OCI-LY7 (cell line): Measurements from ENCODE around the gene TMEM255B. TPM values are rescaled to one million over a fixed set of nuclear protein-coding genes. Genes with fewer than 3 reads are reported as not detected.
"Not testable (repeated sequence)": the region's sequence is repeated elsewhere in the genome, so short reads cannot be mapped to it uniquely, and the experiment has no call there.

Experiments
- BruUV-seq: library from RNA; stranded (reverse); fragments of 400-500 nt; replicated peaks from 2 replicates; lab custom pipeline; 2021; lab: Mats Ljungman, UMichigan
- CTCF ChIA-PET: fragments of 300-600 bp; sonication (Branson Sonifier 250); formaldehyde crosslinking; loops from one replicate; lab custom pipeline; 2022; ENCODE audit warnings: antibody characterized with exemption; ENCODE audit not compliant: unreplicated experiment; lab: Charles Lee
- POLR2A ChIA-PET: fragments of 300-600 bp; sonication (Branson Sonifier 250); formaldehyde crosslinking; loops from one replicate; lab custom pipeline; 2022; ENCODE audit warnings: antibody characterized with exemption; lab: Charles Lee
- DNase-seq: peaks from one replicate; pipeline ENCODE4 v3.0.0-alpha.2; 2015; ENCODE audit warnings: low spot score
- H2AFZ ChIP-seq: fragments of 200-600 bp; sonication (generic), shearing (Covaris generic); 2 replicates; pipeline ENCODE4 v1.6.1; 2014; ENCODE audit warnings: mild to moderate bottlenecking, antibody characterized with exemption, low read length, moderate library complexity
- H3K27ac ChIP-seq: fragments of 200-600 bp; sonication (generic); 2 replicates; pipeline ENCODE4 v1.5.1; 2014; ENCODE audit warnings: mixed run types, low read depth, mild to moderate bottlenecking, moderate library complexity, low read length, inconsistent platforms; ENCODE audit not compliant: poor library complexity, severe bottlenecking
- H3K36me3 ChIP-seq: fragments of 200-600 bp; sonication (generic); 2 replicates; pipeline ENCODE4 v1.6.1; 2014; ENCODE audit warnings: mild to moderate bottlenecking, antibody characterized with exemption, low read length, moderate library complexity, mixed read lengths; ENCODE audit not compliant: insufficient read depth
- H3K4me1 ChIP-seq: fragments of 200-600 bp; sonication (generic); 2 replicates; pipeline ENCODE4 v1.5.1; 2014; ENCODE audit warnings: mild to moderate bottlenecking, low read length; ENCODE audit not compliant: insufficient read depth, poor library complexity, severe bottlenecking
- H3K4me2 ChIP-seq: fragments of 200-600 bp; sonication (generic); 2 replicates; pipeline ENCODE4 v1.6.1; 2014; ENCODE audit warnings: mild to moderate bottlenecking, low read length
- H3K4me3 ChIP-seq: fragments of 200-600 bp; sonication (generic); 2 replicates; pipeline ENCODE4 v1.5.1; 2014; ENCODE audit warnings: mild to moderate bottlenecking, low read depth, low read length; ENCODE audit not compliant: poor library complexity, severe bottlenecking
- H3K79me2 ChIP-seq: fragments of 200-600 bp; sonication (generic); 2 replicates; pipeline ENCODE4 v1.6.1; 2016; ENCODE audit warnings: low read depth, mild to moderate bottlenecking, low read length, moderate library complexity, mixed read lengths; ENCODE audit not compliant: insufficient read depth
- H3K9me2 ChIP-seq: fragments of 200-600 bp; sonication (generic); 2 replicates; pipeline ENCODE4 v1.6.1; 2016; ENCODE audit warnings: mild to moderate bottlenecking, low read length, mixed read lengths; ENCODE audit not compliant: insufficient read depth
- H3K9me3 ChIP-seq: fragments of 200-600 bp; sonication (generic); 2 replicates; pipeline ENCODE4 v1.6.1; 2014; ENCODE audit warnings: mild to moderate bottlenecking, mixed run types, low read length, mixed read lengths
- H4K20me1 ChIP-seq: fragments of 200-600 bp; sonication (generic); 2 replicates; pipeline ENCODE4 v1.6.1; 2014; ENCODE audit warnings: mild to moderate bottlenecking, antibody characterized with exemption, low read length, moderate library complexity, mixed read lengths; ENCODE audit not compliant: insufficient read depth
- CTCF ChIP-seq: fragments of 200-600 bp; sonication (generic); conservative IDR thresholded peaks from 2 replicates; pipeline ENCODE4 v1.5.1; 2014; ENCODE audit warnings: mild to moderate bottlenecking, antibody characterized with exemption, low read length, moderate library complexity, mixed read lengths
- EZH2phosphoT487 ChIP-seq: fragments of 200-600 bp; sonication (generic); IDR thresholded peaks from 2 replicates; pipeline ENCODE4 v1.6.1; 2018; ENCODE audit warnings: low read depth, borderline replicate concordance, mild to moderate bottlenecking, mixed run types, antibody characterized with exemption, low read length, moderate library complexity, mixed read lengths
- intact Hi-C: fragments of 100-400 bp; cut with micrococcal nuclease; formaldehyde crosslinking; loops from one replicate; pipeline ENCODE4 v1.10.0; 2022; ENCODE audit not compliant: unreplicated experiment
- total RNA-seq, 2 experiments: library from RNA; depleted of rRNA in 1 of 2; stranded (reverse); fragments of >200 nt in 1 of 2; shearing (Covaris generic) in 1 of 2; gene quantifications; 2 replicates each; pipeline ENCODE4 v1.2.3, GENCODE V29; 2014 to 2022

TMEM255B gene
- total RNA-seq, 2 experiments from 2014 or later: 2.6 to 6.8 TPM

- peaks cover 18% of the 10 kb centered on the region for H3K36me3 ChIP-seq
- H3K9me2 ChIP-seq: no peaks in the 10 kb centered on the region
- TF ChIP-seq CTCF (no peak), EZH2phosphoT487 (no peak)
- no peaks in the 10 kb centered on the region for H3K79me2 ChIP-seq
- intact Hi-C loops: no loop called here
- POLR2A ChIA-PET: no interaction called here
- CTCF ChIA-PET: no interaction called here
- DNase-seq: no peak
- no peaks in the 10 kb centered on the region for H4K20me1 ChIP-seq
- no peak overlapping the region for H3K4me3 ChIP-seq
- H2AFZ ChIP-seq: no peak overlapping the region
- H3K9me3 ChIP-seq: no peaks in the 10 kb centered on the region
- no peak overlapping the region for H3K4me2 ChIP-seq
- no peaks in the 10 kb centered on the region for H3K4me1 ChIP-seq
- no TSS peak for BruUV-seq
- no peak overlapping the region for H3K27ac ChIP-seq
Measured at GRCh38 chr13:113827021-113827420, 68.0 kb downstream of the TMEM255B start.

GRCh38 chr13:113828282-113828825 lies 69.3 kb downstream of the TMEM255B start:
- no peak for TF ChIP-seq CTCF
- no peak for TF ChIP-seq EZH2phosphoT487
- POLR2A ChIA-PET: no interaction called here
- intact Hi-C loops: no loop called here

GRCh38 chr13:113830426-113830950 lies 71.5 kb downstream of the TMEM255B start:
- CTCF ChIA-PET, intact Hi-C loops, H3K4me1 ChIP-seq, H3K9me2 ChIP-seq, H2AFZ ChIP-seq, POLR2A ChIA-PET, DNase-seq, H3K79me2 ChIP-seq, H3K4me3 ChIP-seq, H3K27ac ChIP-seq, H3K9me3 ChIP-seq, BruUV-seq, H4K20me1 ChIP-seq, H3K4me2 ChIP-seq: not testable (repeated sequence)
- peaks cover 21% of the 10 kb centered on the region for H3K36me3 ChIP-seq

More at GRCh38 chr13:113828282-113828825, 69.3 kb downstream of the TMEM255B start:
- H2AFZ ChIP-seq: no peak overlapping the region
- H3K4me3 ChIP-seq: no peak overlapping the region
- H3K4me1 ChIP-seq: no peaks in the 10 kb centered on the region
- H4K20me1 ChIP-seq: no peaks in the 10 kb centered on the region
- H3K27ac ChIP-seq: no peak overlapping the region
- no TSS peak for BruUV-seq
- no peak for DNase-seq
- H3K79me2 ChIP-seq: no peaks in the 10 kb centered on the region
- no peaks in the 10 kb centered on the region for H3K9me2 ChIP-seq
- CTCF ChIA-PET: no interaction called here
- H3K36me3 ChIP-seq: peaks cover 16% of the 10 kb centered on the region
- H3K9me3 ChIP-seq: no peaks in the 10 kb centered on the region
- no peak overlapping the region for H3K4me2 ChIP-seq
